ENCODE measurements around the gene PSORS1C1. TPM values are rescaled to one million over a fixed set of nuclear protein-coding genes. Genes with fewer than 3 reads are reported as not detected.

Gene PSORS1C1
- total RNA-seq, 2 donors from 2014 or later = 2.2 to 5.6 TPM

DNA sequence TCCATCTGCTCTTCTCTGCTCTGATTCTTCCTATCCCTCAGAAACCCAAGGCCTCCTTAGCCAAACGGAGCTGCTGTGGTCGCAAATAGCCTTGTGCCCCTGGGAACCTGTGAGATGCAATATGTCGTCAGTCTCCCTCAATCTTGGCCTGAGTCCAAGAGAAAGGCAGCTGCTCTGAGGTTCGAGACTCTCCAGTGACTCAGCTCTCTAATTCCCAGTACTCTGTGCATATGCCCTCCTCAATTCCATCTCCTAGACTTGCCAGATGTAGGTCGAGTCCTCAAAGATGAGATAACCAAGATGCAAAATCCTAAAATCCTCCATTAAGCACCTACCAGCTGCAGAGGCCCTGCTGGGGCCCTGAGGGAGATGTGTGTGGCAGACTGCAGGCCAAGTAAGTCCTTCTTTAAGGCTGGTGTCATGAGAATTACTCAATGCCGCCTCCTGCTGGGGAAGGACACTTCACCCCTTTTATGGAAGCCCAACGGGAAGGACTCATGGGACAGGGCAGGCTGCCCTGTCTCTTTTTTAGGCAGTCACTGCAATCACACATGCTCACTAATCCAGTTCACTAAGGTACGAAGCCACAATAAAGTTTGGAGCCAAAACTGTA, 30.8 kb upstream of the PSORS1C1 start:
- Histone ChIP-seq H3K36me3 (no peaks in the 10 kb centered on the region), H3K9ac (ENCODE audit: low read depth in 2 of 2, low read length in 2 of 2) (no peak overlapping the region), H3K4me3 (no peak overlapping the region), H3K27me3 (no peaks in the 10 kb centered on the region), H3K4me1 (no peaks in the 10 kb centered on the region), H3K9me3 (no peaks in the 10 kb centered on the region), H3K27ac (no peak overlapping the region)
- peak; percentile 66 for DNase-seq
- intact Hi-C loops (cut with DNase I) = loop anchor here (10.0 kb wide), 1 partner anchor 539 kb away; no protein-coding TSS in a partner anchor
- TF ChIP-seq, protein P1, sequence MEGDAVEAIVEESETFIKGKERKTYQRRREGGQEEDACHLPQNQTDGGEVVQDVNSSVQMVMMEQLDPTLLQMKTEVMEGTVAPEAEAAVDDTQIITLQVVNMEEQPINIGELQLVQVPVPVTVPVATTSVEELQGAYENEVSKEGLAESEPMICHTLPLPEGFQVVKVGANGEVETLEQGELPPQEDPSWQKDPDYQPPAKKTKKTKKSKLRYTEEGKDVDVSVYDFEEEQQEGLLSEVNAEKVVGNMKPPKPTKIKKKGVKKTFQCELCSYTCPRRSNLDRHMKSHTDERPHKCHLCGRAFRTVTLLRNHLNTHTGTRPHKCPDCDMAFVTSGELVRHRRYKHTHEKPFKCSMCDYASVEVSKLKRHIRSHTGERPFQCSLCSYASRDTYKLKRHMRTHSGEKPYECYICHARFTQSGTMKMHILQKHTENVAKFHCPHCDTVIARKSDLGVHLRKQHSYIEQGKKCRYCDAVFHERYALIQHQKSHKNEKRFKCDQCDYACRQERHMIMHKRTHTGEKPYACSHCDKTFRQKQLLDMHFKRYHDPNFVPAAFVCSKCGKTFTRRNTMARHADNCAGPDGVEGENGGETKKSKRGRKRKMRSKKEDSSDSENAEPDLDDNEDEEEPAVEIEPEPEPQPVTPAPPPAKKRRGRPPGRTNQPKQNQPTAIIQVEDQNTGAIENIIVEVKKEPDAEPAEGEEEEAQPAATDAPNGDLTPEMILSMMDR (IDR thresholded peaks at IDR 0.05) = peak; percentile 36

DNA sequence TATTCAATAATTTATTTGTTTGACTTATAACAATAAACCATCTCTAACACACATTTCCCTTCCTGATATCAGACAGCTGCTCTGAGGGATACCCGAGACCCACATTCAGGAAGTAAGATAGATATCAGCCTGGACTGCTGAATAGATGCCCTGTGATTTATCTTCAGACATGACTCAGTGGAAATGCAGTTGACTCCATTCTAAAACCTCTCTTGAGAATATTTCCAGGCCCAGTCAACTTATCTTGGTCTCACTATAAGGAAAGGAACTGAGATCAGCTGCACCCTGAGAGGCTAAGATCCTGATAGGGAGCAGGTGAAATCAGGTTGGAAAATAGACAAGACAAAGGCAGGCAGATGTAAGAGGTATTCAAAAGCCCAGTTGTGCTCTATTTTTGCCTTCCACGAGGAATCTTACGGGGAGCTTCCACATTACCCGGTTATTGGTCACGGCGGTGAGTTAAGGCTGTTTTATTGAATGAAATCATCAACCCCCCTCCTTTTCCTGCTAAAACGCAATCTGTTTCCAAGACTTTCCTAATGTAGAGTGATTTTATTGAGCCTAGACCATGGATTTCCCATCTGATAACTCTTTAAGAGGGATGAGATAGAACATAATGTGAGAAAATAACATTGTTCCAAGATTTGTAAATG, 27.7 kb upstream of the PSORS1C1 start:
- DNase-seq = no peak
- no peaks in the 10 kb centered on the region for H3K27me3 ChIP-seq
- TF ChIP-seq, protein P1 (IDR thresholded peaks at IDR 0.05) = no peak
- no peak overlapping the region for H3K27ac ChIP-seq
- no peak overlapping the region for H3K4me3 ChIP-seq
- no peaks in the 10 kb centered on the region for H3K36me3 ChIP-seq
- intact Hi-C loops (cut with DNase I) = loop anchor here (5.0 to 10.0 kb wide), 2 partner anchors 255 to 542 kb away; no protein-coding TSS in a partner anchor
- no peak overlapping the region for H3K9ac ChIP-seq (ENCODE audit: low read depth in 2 of 2, low read length in 2 of 2)
- H3K4me1 ChIP-seq = no peaks in the 10 kb centered on the region
- H3K9me3 ChIP-seq = no peaks in the 10 kb centered on the region

DNA sequence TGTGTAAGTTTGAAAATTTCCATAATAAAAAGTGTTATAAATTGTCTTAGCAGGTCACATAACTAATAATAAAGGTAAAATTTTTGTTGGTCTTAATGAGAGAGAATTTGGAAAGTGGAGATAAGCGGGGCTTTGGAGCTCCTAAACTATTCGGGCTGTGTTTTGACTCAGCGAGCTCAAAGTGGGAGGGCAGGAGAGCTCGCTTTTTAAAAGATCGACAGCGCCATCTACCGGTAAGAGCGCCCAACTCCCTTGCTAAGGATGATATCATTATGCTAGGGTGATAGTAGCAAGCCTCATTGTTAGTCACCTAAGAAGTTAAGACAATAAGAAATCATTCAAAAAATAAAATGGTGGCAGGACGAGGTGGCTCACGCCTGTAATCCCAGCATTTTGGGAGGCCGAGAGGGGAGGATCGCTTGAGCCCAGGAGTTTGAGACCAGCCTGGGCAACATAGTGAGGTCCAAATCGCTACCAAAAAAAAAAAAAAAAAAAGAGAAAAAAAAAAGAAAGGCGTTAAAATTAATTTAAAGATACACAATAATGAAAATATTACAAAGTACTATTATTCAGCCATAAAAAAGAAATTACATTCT, 27.0 kb upstream of the PSORS1C1 start:
- Histone ChIP-seq H3K27ac (no peak overlapping the region), H3K27me3 (no peaks in the 10 kb centered on the region), H3K9me3 (no peaks in the 10 kb centered on the region), H3K9ac (ENCODE audit: low read depth in 2 of 2, low read length in 2 of 2) (no peak overlapping the region), H3K36me3 (no peaks in the 10 kb centered on the region), H3K4me1 (no peaks in the 10 kb centered on the region), H3K4me3 (no peak overlapping the region)
- intact Hi-C loops (cut with DNase I) = loop anchor here (5.0 to 10.0 kb wide), 2 partner anchors 255 to 543 kb away; no protein-coding TSS in a partner anchor
- TF ChIP-seq, protein P1 (IDR thresholded peaks at IDR 0.05) = peak; percentile 65
- DNase-seq = peak; percentile 94

DNA sequence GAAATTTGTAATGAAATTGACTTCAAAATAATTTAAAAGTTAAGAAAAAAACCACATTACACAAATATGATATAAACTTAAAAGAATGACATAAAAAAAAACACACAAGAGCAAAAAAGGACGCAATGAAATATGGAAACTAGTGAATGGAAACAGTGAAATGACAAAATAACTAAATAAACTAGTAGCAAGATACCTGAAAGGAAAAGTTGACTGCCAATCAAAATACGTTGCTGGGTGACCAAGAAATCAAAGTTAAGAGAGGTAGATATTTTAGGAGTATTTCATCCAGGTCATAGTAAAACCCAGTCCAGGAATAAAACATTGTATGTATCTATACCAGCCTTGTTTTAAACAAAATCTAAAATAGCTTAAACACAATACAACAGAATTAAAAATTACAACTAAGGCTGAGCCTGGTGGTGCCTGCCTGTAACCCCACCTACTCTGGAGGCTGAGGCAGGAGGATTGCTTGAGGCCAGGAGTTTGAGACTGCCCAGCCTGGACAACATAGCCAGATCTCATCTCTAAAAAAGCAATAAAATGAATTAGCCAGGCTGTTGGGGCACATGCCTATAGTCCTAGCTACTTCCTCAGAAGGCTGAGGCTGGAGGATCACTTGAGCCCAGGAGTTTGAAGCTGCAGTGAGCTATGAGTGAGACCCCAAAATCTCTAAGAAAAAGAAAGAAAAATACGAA, 24.2 kb upstream of the PSORS1C1 start:
- Histone ChIP-seq H3K4me1 (peaks cover 7% of the 10 kb centered on the region), H3K4me3 (no peak overlapping the region), H3K27ac (no peak overlapping the region), H3K27me3 (no peaks in the 10 kb centered on the region), H3K9ac (ENCODE audit: low read depth in 2 of 2, low read length in 2 of 2) (no peak overlapping the region), H3K36me3 (no peaks in the 10 kb centered on the region), H3K9me3 (no peaks in the 10 kb centered on the region)
- intact Hi-C loops (cut with DNase I) = no loop called here
- TF ChIP-seq, protein P1 (IDR thresholded peaks at IDR 0.05) = no peak
- DNase-seq = no peak

DNA sequence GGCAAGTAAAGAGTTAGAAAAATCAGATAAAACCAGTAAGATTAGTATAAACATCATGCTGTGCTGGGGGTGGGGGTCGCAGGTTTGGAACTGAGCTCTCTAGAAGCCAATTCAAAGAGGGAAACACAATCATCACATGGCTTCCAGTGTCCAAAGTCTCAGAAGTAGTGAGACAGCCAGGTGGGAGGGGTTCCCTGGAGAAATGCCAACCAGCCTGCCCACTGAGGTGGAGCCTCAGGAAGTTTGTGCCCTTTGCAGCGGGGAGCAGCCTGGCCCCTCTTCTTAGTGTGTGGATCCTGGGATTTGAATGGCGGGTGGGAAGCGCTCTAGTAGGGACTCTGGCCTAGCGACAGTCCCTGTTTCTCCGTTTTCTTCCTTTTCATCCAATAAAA, 23.6 kb upstream of the PSORS1C1 start:
- TF ChIP-seq, protein P1 (IDR thresholded peaks at IDR 0.05) = no peak
- H3K27ac ChIP-seq = peak overlapping the region; percentile 32
- intact Hi-C loops (cut with DNase I) = no loop called here

More for the DNA sequence above, 23.6 kb upstream of the PSORS1C1 start:
- peak; percentile 62 for DNase-seq
- no peak overlapping the region for H3K9ac ChIP-seq (ENCODE audit: low read depth in 2 of 2, low read length in 2 of 2)
- peaks cover 7% of the 10 kb centered on the region for H3K4me1 ChIP-seq
- H3K36me3 ChIP-seq = no peaks in the 10 kb centered on the region
- no peaks in the 10 kb centered on the region for H3K27me3 ChIP-seq
- H3K9me3 ChIP-seq = no peaks in the 10 kb centered on the region
- no peak overlapping the region for H3K4me3 ChIP-seq
